HepG2 (cell line): Measurements from ENCODE around the gene VAMP2. TPM values are rescaled to one million over a fixed set of nuclear protein-coding genes. Genes with fewer than 3 reads are reported as not detected.

Source experiments
- ARNT2 ChIP-seq: sonication (generic); formaldehyde crosslinking; IDR thresholded peaks from 2 replicates; pipeline ENCODE4 v1.8.0; 2022; ENCODE audit warnings: mild to moderate bottlenecking, low read depth, missing genetic modification reagents, moderate library complexity
- CCAR2 ChIP-seq: fragments of 200-400 bp; formaldehyde crosslinking; optimal IDR thresholded peaks from 2 replicates; pipeline ENCODE3; 2018; ENCODE audit warnings: low read depth, mild to moderate bottlenecking, low read length, moderate library complexity
- ELF1 ChIP-seq: sonication (generic); formaldehyde crosslinking; IDR thresholded peaks from 2 replicates; pipeline ENCODE4 v1.4.0; 2020; ENCODE audit warnings: missing genetic modification reagents
- EP300 ChIP-seq, 3 experiments: sonication (generic) in 1 of 3; formaldehyde crosslinking in 1 of 3; IDR thresholded peaks; 2 replicates each; pipeline versions ENCODE4 v1.5.1 to v1.6.1; 2011 to 2020; ENCODE audit warnings: low read depth in 2 of 3, low read length in 2 of 3, borderline replicate concordance in 1 of 3, improper control_type of control experiment in 1 of 3, mild to moderate bottlenecking in 1 of 3, missing genetic modification reagents in 1 of 3, moderate library complexity in 1 of 3
- GFI1 ChIP-seq: sonication (generic); formaldehyde crosslinking; IDR thresholded peaks from 2 replicates; pipeline ENCODE4 v1.5.0; 2020; ENCODE audit warnings: missing genetic modification reagents, mild to moderate bottlenecking, borderline replicate concordance
- GLI4 ChIP-seq: sonication (generic); formaldehyde crosslinking; IDR thresholded peaks from 2 replicates; pipeline ENCODE4 v1.5.1; 2020; ENCODE audit warnings: missing genetic modification reagents, mild to moderate bottlenecking, moderate library complexity, borderline replicate concordance
- KLF11 ChIP-seq: IDR thresholded peaks from 2 replicates; pipeline ENCODE4 v1.6.1; 2016; ENCODE audit warnings: missing compliant biosample characterization
- KLF16 ChIP-seq, 2 experiments: sonication (generic) in 1 of 2; formaldehyde crosslinking in 1 of 2; IDR thresholded peaks; 2 replicates each; pipeline versions ENCODE4 v1.6.1 to v1.8.0; 2016 to 2023; ENCODE audit warnings: missing genetic modification reagents in 2 of 2, missing compliant biosample characterization in 1 of 2
- MTF1 ChIP-seq: sonication (generic); formaldehyde crosslinking; IDR thresholded peaks from 2 replicates; pipeline ENCODE4 v1.5.0; 2020; ENCODE audit warnings: missing genetic modification reagents
- NFE2 ChIP-seq: sonication (generic); formaldehyde crosslinking; IDR thresholded peaks from 2 replicates; pipeline ENCODE4 v1.4.0; 2020; ENCODE audit warnings: missing genetic modification reagents
- NR2F2 ChIP-seq: IDR thresholded peaks from 2 replicates; pipeline ENCODE4 v1.6.1; 2012; ENCODE audit warnings: low read depth, inconsistent platforms, borderline replicate concordance
- PRMT3 ChIP-seq: sonication (generic); formaldehyde crosslinking; IDR thresholded peaks from 2 replicates; pipeline ENCODE4 v1.8.1; 2022; ENCODE audit warnings: low read depth, mild to moderate bottlenecking, moderate library complexity, missing genetic modification reagents, borderline replicate concordance
- PRPF4 ChIP-seq: fragments of 200-400 bp; formaldehyde crosslinking; IDR thresholded peaks from 2 replicates; pipeline ENCODE4 v1.6.1; 2016; ENCODE audit warnings: low read length, low read depth; ENCODE audit not compliant: poor library complexity, severe bottlenecking
- RBM39 ChIP-seq: fragments of 200-400 bp; formaldehyde crosslinking; IDR thresholded peaks from one replicate; pipeline ENCODE4 v1.6.1; 2018; ENCODE audit warnings: antibody characterized with exemption, mild to moderate bottlenecking, low read depth, low read length; ENCODE audit not compliant: poor library complexity, severe bottlenecking
- RFX5 ChIP-seq: IDR thresholded peaks from 2 replicates; pipeline ENCODE4 v1.6.1; 2011; ENCODE audit warnings: low read depth, low read length, improper control_type of control experiment
- SIX4 ChIP-seq: sonication (generic); formaldehyde crosslinking; IDR thresholded peaks from 2 replicates; pipeline ENCODE4 v1.4.0; 2020; ENCODE audit warnings: missing genetic modification reagents
- SSRP1 ChIP-seq: IDR thresholded peaks from 2 replicates; pipeline ENCODE4 v1.6.1; 2016; ENCODE audit warnings: control low read depth
- TAF15 ChIP-seq: fragments of 200-400 bp; formaldehyde crosslinking; IDR thresholded peaks from one replicate; pipeline ENCODE4 v1.6.1; 2018; ENCODE audit warnings: mild to moderate bottlenecking, low read depth, low read length; ENCODE audit not compliant: poor library complexity, severe bottlenecking
- ZFP90 ChIP-seq: sonication (generic); formaldehyde crosslinking; IDR thresholded peaks from 2 replicates; pipeline ENCODE4 v1.8.0; 2022; ENCODE audit warnings: missing genetic modification reagents, mild to moderate bottlenecking, inconsistent platforms, borderline replicate concordance
- ZNF180 ChIP-seq: sonication (generic); formaldehyde crosslinking; IDR thresholded peaks from 2 replicates; pipeline ENCODE4 v1.4.0; 2020; ENCODE audit warnings: low read depth, missing genetic modification reagents, borderline replicate concordance
- ZNF230 ChIP-seq: sonication (generic); formaldehyde crosslinking; IDR thresholded peaks from 2 replicates; pipeline ENCODE4 v1.4.0; 2020; ENCODE audit warnings: mild to moderate bottlenecking, missing genetic modification reagents
- ZNF234 ChIP-seq: sonication (generic); formaldehyde crosslinking; conservative IDR thresholded peaks from 2 replicates; pipeline ENCODE4 v1.5.1; 2020; ENCODE audit warnings: mild to moderate bottlenecking, missing genetic modification reagents
- ZNF614 ChIP-seq: IDR thresholded peaks from 2 replicates; pipeline ENCODE4 v1.6.1; 2018; ENCODE audit warnings: missing biosample characterization, missing genetic modification reagents, inconsistent platforms, borderline replicate concordance
- ZNF749 ChIP-seq: sonication (generic); formaldehyde crosslinking; IDR thresholded peaks from 2 replicates; pipeline ENCODE4 v1.8.0; 2022; ENCODE audit warnings: mild to moderate bottlenecking, missing genetic modification reagents, moderate library complexity, borderline replicate concordance
- ZNF780A ChIP-seq: sonication (generic); formaldehyde crosslinking; IDR thresholded peaks from 2 replicates; pipeline ENCODE4 v1.8.0; 2022; ENCODE audit warnings: mild to moderate bottlenecking, missing genetic modification reagents, moderate library complexity
- ZNF83 ChIP-seq: sonication (generic); formaldehyde crosslinking; IDR thresholded peaks from 2 replicates; pipeline ENCODE4 v1.4.0; 2020; ENCODE audit warnings: missing genetic modification reagents, mild to moderate bottlenecking, borderline replicate concordance
- ZSCAN9 ChIP-seq: IDR thresholded peaks from 2 replicates; pipeline ENCODE4 v1.6.1; 2016; ENCODE audit warnings: borderline replicate concordance
- polyA plus RNA-seq, 8 experiments: library from polyadenylated mRNA; depleted of rRNA in 3 of 8; stranded (reverse) in 7 of 8; unstranded in 1 of 8; fragments of >200 nt; fragmentation: Illumina TruSeq in 4 of 8; extraction: Trizol in 4 of 8; gene quantifications; 2 replicates each; pipeline versions ENCODE4 v1.2.1 to v1.2.3, GENCODE V29; 2011 to 2016; ENCODE audit warnings: low read depth in 4 of 8, missing spikeins in 1 of 8, mixed read lengths in 1 of 8; ENCODE audit not compliant: insufficient read depth in 1 of 8
- total RNA-seq, 5 experiments: library from RNA; depleted of rRNA; stranded (reverse); fragments of >200 nt; fragmentation: Illumina TruSeq; extraction: Trizol; gene quantifications; 2 replicates each; pipeline ENCODE4 v1.2.3, GENCODE V29; 2016; ENCODE audit warnings: low read depth in 1 of 5
- TF ChIP-seq, protein P1 (sequence below): sonication (generic); formaldehyde crosslinking; IDR thresholded peaks from 2 replicates; pipeline ENCODE4 v1.4.0; 2020; ENCODE audit warnings: missing genetic modification reagents, mild to moderate bottlenecking, borderline replicate concordance

VAMP2 gene
- total and polyA plus RNA-seq, 2 of the 13 experiments (the other 11 are each of a cell fraction or from before 2014, with no cell fraction given), result 3.9 to 17.2 TPM

DNA sequence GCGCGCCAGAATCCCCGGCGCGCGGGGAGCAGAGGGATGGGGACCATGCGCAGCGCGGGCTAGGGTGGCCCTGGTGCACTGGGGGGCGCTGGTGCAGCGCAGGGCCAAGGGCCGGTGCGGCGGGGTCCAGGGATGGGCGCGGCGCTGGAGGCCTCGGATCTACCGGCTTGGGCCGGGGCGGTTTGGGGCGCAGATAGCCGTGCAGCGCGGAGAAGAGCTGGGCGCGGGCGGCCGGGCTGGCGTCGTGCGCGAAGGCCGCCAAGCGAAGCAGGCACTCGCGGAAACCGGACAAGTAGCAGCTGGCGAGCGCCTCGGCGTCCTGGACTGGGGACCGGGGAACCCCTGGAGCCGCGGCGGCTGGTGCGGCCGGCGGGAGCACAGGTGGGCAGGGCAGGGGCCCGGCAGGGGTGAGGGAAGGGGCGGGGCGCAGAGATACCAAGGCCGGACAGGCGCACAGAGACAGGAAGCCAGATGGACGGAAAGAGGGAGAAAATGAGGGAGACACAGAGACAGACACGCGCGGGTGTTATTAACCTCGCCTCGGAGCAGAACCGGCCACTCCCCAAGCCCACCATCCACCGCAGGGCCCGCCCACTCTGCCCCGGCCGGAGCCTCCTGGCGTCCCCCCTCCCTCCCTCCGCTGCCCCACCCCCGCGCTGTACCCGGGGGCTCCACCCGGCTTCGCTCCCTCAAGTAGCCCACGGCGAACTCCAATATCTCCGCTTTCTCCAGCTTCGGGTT lies 40.9 kb downstream of the VAMP2 start (continued):
- TF ChIP-seq ZNF749 (CRISPR knock-in tag), result no peak
- TF ChIP-seq ZNF230 (CRISPR knock-in tag), result no peak; the same call in 1 of the 2 replicates
- TF ChIP-seq GFI1 (CRISPR knock-in tag), result 0 out of 2 replicates have a peak, but pooled peaks have one; percentile 12
- no peak for TF ChIP-seq NFE2
- TF ChIP-seq TAF15, result no peak
- TF ChIP-seq PRPF4, result no peak
- no peak for TF ChIP-seq EP300 (IDR thresholded peaks at IDR 0.05; ENCODE audit: low read depth in 2 of 2, low read length in 2 of 2)
- TF ChIP-seq EP300 (CRISPR knock-in tag; IDR thresholded peaks at IDR 0.05; ENCODE audit: borderline replicate concordance), result no peak
- TF ChIP-seq ZNF234 (CRISPR knock-in tag), result no peak
- TF ChIP-seq SSRP1 (CRISPR knock-in tag), result no peak
- no peak for TF ChIP-seq NR2F2
- peak; percentile 70; the same call in 1 of the 2 replicates for TF ChIP-seq ZNF83 (CRISPR knock-in tag)
- no peak for TF ChIP-seq ELF1 (CRISPR knock-in tag)
- TF ChIP-seq CCAR2, result no peak
- 0 out of 2 replicates have a peak, but pooled peaks have one; percentile 40 for TF ChIP-seq PRMT3 (CRISPR knock-in tag)
- TF ChIP-seq ZSCAN9, result no peak
- no peak for TF ChIP-seq GLI4 (CRISPR knock-in tag)
- peak; percentile 29; the same call in 1 of the 2 replicates for TF ChIP-seq ARNT2 (CRISPR knock-in tag)
- no peak for TF ChIP-seq SIX4
- no peak for TF ChIP-seq ZFP90
- TF ChIP-seq, protein P1, sequence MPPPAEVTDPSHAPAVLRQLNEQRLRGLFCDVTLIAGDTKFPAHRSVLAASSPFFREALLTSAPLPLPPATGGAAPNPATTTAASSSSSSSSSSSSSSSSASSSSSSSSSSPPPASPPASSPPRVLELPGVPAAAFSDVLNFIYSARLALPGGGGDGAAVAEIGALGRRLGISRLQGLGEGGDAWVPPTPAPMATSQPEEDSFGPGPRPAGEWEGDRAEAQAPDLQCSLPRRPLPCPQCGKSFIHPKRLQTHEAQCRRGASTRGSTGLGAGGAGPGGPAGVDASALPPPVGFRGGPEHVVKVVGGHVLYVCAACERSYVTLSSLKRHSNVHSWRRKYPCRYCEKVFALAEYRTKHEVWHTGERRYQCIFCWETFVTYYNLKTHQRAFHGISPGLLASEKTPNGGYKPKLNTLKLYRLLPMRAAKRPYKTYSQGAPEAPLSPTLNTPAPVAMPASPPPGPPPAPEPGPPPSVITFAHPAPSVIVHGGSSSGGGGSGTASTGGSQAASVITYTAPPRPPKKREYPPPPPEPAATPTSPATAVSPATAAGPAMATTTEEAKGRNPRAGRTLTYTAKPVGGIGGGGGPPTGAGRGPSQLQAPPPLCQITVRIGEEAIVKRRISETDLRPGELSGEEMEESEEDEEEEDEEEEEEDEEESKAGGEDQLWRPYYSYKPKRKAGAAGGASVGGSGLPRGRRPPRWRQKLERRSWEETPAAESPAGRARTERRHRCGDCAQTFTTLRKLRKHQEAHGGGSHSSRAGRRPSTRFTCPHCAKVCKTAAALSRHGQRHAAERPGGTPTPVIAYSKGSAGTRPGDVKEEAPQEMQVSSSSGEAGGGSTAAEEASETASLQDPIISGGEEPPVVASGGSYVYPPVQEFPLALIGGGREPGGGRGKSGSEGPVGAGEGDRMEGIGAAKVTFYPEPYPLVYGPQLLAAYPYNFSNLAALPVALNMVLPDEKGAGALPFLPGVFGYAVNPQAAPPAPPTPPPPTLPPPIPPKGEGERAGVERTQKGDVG (CRISPR knock-in tag), result no peak
- no peak for TF ChIP-seq KLF11 (CRISPR knock-in tag)
- no peak for TF ChIP-seq KLF16 (CRISPR knock-in tag; IDR thresholded peaks at IDR 0.05)
- no peak for TF ChIP-seq MTF1 (CRISPR knock-in tag)
- no peak for TF ChIP-seq ZNF180 (CRISPR knock-in tag)
- TF ChIP-seq RBM39, result no peak
- peak; percentile 39; the same call in 1 of the 2 replicates for TF ChIP-seq ZNF614
- TF ChIP-seq ZNF780A, result no peak
- no peak for TF ChIP-seq RFX5
